ENCODE data around the gene KANTR. TPM values are rescaled to one million over a fixed set of nuclear protein-coding genes. Genes with fewer than 3 reads are reported as not detected.

The KANTR gene
- total RNA-seq, 2 donors from 2014 or later: 3.3 to 6.0 TPM

DNA sequence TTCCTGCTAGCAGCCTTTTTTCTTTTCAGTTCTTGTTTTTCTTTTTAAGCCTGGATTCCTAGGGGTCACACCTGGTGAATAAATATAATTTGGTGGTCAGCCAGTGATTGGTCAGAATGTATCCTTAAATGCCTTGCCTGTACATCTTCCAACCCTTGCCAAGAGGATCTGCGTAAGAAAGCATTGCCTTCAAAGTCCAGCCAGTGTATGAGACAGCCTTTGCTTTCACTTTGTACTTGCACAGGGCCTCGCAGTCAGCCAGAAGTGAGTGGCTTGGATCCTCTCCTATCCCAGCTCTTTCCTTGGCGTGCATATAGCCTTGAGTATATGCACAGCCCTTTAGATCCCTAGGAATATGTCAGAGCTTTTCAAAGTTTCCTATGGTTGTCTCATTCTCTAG is 22.2 kb downstream of the KANTR start:
- Histone ChIP-seq H3K4me1 (no peaks in the 10 kb centered on the region), H3K27me3 (no peaks in the 10 kb centered on the region), H3K36me3 (no peaks in the 10 kb centered on the region), H3K27ac (no peak overlapping the region), H3K9me3 (no peaks in the 10 kb centered on the region), H3K4me3 (peak overlapping the region in 1 of 2 donors; percentile 15)
- no peak for TF ChIP-seq CTCF (IDR thresholded peaks at IDR 0.05)
- no peak for DNase-seq (ENCODE audit: low spot score)

- TF ChIP-seq CTCF (IDR thresholded peaks at IDR 0.05): no peak
- Histone ChIP-seq H3K27me3 (no peaks in the 10 kb centered on the region), H3K4me3 (no peak overlapping the region), H3K9me3 (peaks cover 0 to 13% of the 10 kb centered on the region in 2 donors), H3K4me1 (no peaks in the 10 kb centered on the region), H3K27ac (no peak overlapping the region), H3K36me3 (no peaks in the 10 kb centered on the region)
- DNase-seq (ENCODE audit: low spot score): no peak
Observed at GRCh38 chrX:53122013-53122412, 28.1 kb downstream of the KANTR start.

GRCh38 chrX:53125506-53125905 is 31.6 kb downstream of the KANTR start:
- H3K36me3 ChIP-seq: no peaks in the 10 kb centered on the region
- no peak overlapping the region for H3K27ac ChIP-seq
- peaks cover 0 to 13% of the 10 kb centered on the region in 2 donors for H3K9me3 ChIP-seq
- TF ChIP-seq CTCF (IDR thresholded peaks at IDR 0.05): no peak
- H3K27me3 ChIP-seq: no peaks in the 10 kb centered on the region
- H3K4me1 ChIP-seq: no peaks in the 10 kb centered on the region
- no peak overlapping the region for H3K4me3 ChIP-seq
- no peak for DNase-seq (ENCODE audit: low spot score)

DNA sequence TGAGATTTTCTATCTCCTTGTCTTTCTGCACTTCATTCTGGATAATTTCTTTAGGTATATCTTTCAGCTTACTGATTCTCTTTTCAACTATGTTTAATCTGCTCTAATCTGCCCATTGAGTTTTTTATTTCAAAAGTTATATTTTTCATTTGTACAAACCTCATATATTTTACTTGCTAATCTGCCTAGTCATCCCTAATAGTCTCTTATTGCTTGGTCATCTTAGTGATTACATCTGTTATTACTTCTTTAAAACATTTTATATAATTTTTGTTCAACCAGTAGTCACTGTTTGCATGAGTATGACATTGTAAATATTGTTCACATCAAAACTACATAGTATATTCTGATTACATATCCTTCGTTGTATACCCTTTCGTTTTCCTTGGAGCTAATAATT is 32.4 kb downstream of the KANTR start:
- no peak for TF ChIP-seq CTCF (IDR thresholded peaks at IDR 0.05)
- no peak for DNase-seq (ENCODE audit: low spot score)
- Histone ChIP-seq H3K4me1 (no peaks in the 10 kb centered on the region), H3K4me3 (no peak overlapping the region), H3K9me3 (peaks cover 0 to 13% of the 10 kb centered on the region in 2 donors), H3K27ac (no peak overlapping the region), H3K27me3 (no peaks in the 10 kb centered on the region), H3K36me3 (no peaks in the 10 kb centered on the region)

GRCh38 chrX:53128097-53128749 is 34.3 kb downstream of the KANTR start:
- Histone ChIP-seq H3K4me1 (no peaks in the 10 kb centered on the region), H3K4me3 (no peak overlapping the region), H3K27me3 (no peaks in the 10 kb centered on the region), H3K36me3 (no peaks in the 10 kb centered on the region), H3K27ac (no peak overlapping the region), H3K9me3 (peaks cover 0 to 13% of the 10 kb centered on the region in 2 donors)
- TF ChIP-seq CTCF (IDR thresholded peaks at IDR 0.05): no peak
- no peak for DNase-seq (ENCODE audit: low spot score)

DNA sequence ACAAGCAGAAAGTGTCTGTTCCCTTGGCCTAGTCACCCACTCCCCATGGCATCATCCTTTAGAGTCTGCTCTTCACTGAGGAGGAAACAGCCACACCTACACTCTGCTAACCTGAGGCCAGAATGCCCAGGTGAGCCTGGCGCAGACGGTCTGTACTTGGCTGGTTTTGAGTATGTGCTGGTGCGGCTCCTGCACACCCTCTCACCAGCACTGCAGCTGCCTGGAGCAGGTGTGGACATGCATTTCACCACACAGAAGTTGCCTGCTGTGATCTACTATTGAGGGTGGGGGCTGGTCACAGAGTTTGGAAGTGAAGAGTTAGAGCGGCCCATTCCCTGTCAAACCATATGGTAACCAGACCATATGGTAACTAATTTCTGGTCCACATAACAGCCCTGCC is 39.5 kb downstream of the KANTR start:
- H3K4me1 ChIP-seq: no peaks in the 10 kb centered on the region
- no peak overlapping the region for H3K27ac ChIP-seq
- H3K36me3 ChIP-seq: no peaks in the 10 kb centered on the region
- H3K9me3 ChIP-seq: no peaks in the 10 kb centered on the region
- no peak for DNase-seq (ENCODE audit: low spot score)
- H3K4me3 ChIP-seq: no peak overlapping the region
- no peaks in the 10 kb centered on the region for H3K27me3 ChIP-seq
- no peak for TF ChIP-seq CTCF (IDR thresholded peaks at IDR 0.05)
